Spleen (tissue), 7 donors: ENCODE results near the gene LTBP1.

Source experiments
- POLR2A ChIP-seq, 3 donors: fragments of 450-650 bp; IDR thresholded peaks; one replicate each; pipeline ENCODE4 v1.5.1; 2017; ENCODE audit warnings: antibody characterized with exemption in 3 of 3, mild to moderate bottlenecking in 1 of 3
- POLR2AphosphoS5 ChIP-seq, 3 donors: sonication (generic); formaldehyde crosslinking; IDR thresholded peaks; one replicate each; pipeline ENCODE4 v1.5.1; 2017; ENCODE audit warnings: antibody characterized with exemption in 3 of 3
- TF ChIP-seq, protein P1 (sequence below), 11 experiments: fragments of 200-600 bp in 7 of 11; fragments of 450-650 bp in 4 of 11; sonication (generic) in 4 of 11; IDR thresholded peaks in 8 of 11; conservative IDR thresholded peaks in 3 of 11; 1 replicate in 7 of 11; 2 replicates in 4 of 11; pipeline versions ENCODE4 v1.4.0 to v1.8.0; 2016 to 2021; ENCODE audit warnings: antibody characterized with exemption in 11 of 11, inconsistent platforms in 4 of 11, mild to moderate bottlenecking in 1 of 11
- donor health status: DM: no; HTN: no; CAD: no; lungs with moderate emphysema.
- donor health status: DM: no; HTN: no; CAD: no.
- donor health status: DM: no; HTN: no; CAD: no.

DNA sequence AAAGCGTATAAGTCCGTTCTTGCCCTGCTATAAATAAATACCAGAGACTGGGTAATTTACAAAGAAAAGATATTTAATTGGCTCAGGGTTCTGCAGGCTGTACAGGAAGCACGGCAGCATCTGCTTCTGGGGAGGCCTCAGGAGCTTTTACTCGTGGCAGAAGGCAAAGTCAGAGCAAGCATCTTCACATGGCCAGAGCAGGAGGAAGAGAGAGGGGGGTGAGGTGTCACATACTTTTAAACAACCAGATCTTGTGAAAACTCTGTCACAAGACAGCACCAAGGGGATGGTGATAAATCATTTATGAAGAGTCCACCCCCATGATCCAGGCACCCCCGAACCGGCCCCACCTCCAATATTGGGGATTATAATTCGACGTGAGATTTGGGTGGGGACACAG, 130.6 kb downstream of the LTBP1 start:
- TF ChIP-seq, protein P1, sequence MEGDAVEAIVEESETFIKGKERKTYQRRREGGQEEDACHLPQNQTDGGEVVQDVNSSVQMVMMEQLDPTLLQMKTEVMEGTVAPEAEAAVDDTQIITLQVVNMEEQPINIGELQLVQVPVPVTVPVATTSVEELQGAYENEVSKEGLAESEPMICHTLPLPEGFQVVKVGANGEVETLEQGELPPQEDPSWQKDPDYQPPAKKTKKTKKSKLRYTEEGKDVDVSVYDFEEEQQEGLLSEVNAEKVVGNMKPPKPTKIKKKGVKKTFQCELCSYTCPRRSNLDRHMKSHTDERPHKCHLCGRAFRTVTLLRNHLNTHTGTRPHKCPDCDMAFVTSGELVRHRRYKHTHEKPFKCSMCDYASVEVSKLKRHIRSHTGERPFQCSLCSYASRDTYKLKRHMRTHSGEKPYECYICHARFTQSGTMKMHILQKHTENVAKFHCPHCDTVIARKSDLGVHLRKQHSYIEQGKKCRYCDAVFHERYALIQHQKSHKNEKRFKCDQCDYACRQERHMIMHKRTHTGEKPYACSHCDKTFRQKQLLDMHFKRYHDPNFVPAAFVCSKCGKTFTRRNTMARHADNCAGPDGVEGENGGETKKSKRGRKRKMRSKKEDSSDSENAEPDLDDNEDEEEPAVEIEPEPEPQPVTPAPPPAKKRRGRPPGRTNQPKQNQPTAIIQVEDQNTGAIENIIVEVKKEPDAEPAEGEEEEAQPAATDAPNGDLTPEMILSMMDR (IDR thresholded peaks at IDR 0.05 in 8 of 11, conservative IDR thresholded peaks at IDR 0.05 in 3 of 11): no peak
- TF ChIP-seq POLR2AphosphoS5 (IDR thresholded peaks at IDR 0.05) (no peak), POLR2A (IDR thresholded peaks at IDR 0.05) (no peak)
